Activated naive CD8-positive, alpha-beta T cell treated with anti-CD3 and anti-CD28 coated beads, Interleukin-2, amount 50 U/mL, for 16 hours (primary cell): ENCODE results near the gene LPAR1.

Experiments
- DNase-seq: peaks from one replicate; pipeline ENCODE4 v3.0.0-alpha.2; 2020; ENCODE audit warnings: low read depth, low spot score

LPAR1 gene

DNA sequence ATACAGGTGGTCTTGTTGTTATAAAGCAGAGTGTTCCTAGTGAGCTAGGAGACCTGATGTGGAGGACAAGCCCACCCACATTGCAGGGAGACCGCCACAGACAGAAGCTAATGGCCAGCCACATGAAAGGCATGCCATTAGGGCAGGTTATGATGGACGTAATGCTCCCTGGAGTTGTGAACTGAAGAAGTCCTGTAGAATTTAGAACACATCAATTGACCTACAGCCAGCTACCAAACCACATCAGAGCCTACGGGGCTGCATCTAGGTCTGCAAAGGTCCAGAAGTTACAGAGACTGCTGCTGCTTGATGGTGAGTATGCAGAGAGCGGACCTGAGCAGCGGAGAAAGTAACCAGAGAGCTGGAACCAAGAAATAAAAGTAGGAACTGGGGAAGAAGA lies 116.6 kb downstream of the LPAR1 start:
- DNase-seq: no peak

DNA sequence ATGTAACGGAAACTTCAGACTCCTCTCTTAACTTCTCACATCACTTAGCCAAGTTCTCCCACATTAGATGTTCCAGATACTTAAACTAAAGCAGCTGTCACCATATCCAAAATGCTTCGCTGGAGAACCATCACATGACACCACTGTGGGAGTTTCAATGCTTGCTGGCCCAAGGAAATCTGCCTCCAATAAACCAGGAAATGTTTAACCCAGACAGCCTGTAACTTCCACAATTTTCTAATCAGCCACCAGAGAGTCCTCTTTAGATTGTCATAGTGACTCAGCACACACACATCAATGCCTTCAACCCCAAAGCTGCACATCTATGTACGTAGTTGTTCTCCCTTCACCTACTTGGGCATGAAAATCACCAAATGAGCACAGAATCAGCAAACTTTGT lies 118.7 kb downstream of the LPAR1 start:
- no peak for DNase-seq

DNA sequence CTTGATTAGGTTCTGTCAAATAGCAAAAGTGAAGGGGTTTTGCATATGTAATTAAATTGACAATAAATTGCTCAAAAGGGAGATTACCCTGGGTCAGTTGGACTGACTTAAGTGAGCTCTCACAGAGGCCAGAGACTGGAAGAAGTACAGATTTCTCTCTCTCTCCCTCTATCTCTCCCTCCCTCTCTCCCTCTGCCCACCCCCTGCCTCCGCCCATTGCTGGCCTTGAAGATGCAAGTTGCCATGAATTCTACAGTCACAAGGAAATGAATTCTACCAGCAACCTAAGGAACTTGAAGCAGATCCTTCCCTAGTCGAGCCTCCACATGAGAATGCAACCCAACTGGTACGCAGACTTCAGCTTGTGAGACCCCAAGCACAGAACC lies 119.2 kb downstream of the LPAR1 start:
- DNase-seq: no peak

DNA sequence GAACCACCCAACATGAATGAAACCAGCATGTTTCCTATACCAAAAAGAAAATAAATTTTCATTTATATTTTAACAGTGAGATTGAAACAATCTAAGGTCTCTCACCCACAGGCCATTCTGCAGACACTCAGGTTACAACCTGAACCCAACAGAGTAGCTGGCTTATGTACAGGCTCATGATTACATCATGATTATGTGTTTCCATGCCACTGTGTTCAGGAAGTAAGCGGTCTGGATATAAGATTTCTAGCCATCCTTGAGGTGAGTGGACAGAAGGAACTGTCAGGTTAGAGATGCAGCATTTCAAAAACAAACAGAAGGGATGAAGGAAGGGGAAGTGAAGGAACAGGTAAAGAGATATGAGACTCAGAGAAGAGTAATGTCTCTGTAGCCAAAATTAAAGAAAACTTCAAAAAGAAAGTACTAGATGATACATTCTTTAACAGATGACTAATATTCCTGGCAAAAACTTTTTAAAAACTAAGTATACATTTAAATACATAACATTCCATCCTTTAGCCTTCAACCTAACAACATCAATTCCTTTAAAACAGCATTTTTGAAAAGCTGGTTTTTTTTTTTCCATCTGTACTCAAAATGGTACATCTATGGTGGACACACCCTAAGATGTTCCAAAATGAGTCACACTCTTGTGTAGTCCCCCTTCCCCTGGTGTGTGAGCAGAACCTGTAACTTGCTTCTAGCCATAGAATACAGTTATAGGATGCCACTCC lies 119.8 kb downstream of the LPAR1 start:
- DNase-seq: no peak

DNA sequence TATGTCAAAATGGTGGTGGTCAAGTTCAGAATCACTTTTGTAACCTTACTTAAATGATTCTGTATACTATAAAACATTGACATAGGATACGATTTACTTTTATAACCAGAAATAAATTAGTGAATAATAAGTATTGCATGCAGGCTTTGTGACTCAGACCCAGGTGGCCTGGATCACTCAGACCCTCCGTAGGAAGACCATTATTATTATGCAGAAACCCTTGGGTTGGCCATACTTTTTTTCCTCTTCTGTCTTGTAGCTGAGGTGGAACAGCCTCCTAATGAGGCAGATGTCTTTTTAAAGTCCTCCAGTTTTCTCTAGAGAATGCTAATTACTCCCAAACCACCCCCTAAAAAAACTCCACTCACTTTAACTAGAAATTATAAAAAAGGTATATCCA lies 121.9 kb downstream of the LPAR1 start:
- DNase-seq: no peak

DNA sequence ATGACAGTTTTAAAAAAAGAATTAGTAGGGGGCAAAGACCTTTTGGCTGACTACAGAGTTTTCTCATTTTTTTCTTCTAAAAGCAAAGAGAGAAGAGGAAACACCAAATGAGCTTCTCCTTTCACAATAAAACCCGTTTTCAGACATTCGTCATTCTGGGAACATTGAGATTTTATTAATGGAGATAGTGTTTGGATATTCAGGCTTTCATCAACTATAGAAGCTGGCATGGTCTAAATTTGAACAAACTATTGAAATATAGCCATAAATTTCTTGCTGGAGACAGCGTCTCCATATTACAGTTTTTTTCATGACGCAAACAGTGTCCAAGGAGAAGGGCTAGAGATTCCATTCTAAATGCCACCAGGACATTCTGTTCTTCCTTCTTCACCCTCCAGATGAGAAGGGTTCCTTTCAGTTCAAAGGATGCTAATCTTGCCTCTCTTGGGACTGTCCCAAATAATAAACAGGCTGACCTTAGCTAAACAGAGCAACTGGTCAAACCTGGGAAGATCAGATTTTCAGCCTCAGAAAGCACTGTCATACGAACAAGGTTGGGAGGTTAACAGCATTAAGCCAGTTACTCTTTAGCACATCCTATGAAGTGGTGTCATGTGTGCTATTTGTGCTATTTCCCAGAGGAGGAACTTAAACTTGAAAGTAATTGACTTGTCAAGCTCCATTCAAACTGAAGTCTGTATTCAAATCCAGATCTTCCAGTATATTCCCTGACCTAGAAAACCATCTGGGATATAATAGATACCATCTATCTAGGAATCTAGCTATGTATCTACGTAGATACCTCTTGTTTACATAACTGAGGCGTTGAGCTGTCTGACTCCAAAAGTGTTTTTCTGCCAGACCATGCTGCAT lies 125.6 kb downstream of the LPAR1 start:
- no peak for DNase-seq

DNA sequence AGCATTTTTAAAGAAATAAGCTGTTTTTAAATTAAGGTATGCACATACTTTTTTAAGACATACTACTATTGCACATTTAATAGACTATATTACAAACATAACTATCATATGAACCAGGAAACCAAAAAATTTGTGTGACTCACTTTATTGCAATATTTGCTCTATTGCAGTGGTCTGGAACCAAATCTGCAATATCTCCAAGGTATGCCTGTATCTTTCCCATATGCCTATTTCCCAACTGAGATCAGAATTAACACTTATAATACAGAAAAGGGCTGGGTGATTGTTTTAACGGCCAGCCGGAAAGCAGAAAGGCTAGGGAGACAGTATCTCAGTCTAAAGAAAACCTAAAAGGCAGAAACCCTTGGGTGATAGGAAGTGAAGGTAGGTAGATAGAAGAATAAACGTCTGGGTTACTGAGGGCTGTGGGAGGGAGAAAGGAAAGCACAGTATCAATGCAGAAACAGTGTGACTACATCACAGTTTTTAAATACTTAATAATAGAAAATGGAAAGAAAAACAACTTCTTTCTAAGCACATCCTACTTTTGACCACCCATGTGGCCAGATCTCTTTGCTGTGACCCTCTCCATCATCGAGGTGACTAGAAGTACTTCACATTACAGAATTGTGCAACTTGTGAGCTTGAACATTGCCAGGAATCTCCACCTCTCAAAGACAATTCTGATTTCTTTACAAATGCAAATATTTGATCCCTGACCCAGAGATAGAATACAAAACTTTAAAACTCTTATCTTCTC lies 126.4 kb downstream of the LPAR1 start:
- DNase-seq: no peak

DNA sequence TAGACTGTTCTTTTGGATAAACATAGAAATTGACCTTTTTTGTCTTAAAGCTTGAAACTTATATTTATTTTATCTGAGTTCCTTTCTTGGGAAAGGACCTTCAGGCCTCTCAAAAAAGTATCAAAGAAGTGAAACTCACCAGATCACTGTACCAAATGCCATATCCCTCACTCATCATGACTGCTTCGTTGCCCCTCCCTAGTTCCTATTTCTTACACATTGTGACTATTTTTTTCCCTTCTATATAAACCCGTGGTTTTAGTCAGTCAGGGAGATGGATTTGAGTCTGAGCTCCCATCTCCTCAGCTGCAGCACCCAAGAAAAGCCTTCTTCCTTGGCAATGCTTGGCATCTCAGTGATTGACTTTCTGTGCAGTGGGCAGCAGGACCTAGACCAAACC lies 129.4 kb downstream of the LPAR1 start:
- DNase-seq: no peak

DNA sequence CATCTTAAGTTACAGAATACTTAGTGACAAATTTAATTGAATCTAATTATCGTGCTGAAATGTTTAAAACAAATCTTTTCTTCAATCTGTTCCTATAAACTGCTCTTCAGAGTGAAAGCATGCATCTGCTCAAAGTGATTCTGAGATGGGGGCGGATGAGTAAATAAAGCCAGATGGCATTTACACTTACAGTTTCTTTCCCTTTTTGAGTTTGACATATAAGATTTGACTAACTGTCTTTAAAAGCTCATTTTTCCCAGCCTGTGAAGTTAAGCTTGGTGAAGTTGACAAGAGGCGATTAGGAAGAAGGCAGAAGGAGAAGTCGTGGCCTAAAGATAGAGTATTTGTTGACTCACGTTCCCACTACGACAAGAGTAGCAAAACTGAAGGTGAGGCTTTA lies 137.4 kb downstream of the LPAR1 start:
- no peak for DNase-seq

DNA sequence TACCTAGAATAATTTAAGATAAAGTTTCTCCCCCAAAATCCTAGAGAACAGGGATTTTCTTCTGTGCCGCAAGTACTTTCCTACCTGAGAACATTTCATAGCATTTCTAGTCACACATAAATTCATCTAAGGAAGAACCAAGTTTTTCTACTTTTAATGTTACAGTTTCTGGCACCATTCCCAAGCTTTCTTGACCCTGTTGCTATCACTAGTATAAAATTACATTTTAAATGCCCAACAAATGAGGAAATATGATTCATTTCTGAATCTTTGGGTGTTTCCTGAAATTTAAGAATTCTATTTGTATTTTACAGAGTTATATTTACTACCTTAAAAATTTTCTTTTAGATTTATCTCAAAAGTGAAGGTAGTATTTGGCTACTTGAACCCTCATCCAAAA lies 137.8 kb downstream of the LPAR1 start:
- no peak for DNase-seq

DNA sequence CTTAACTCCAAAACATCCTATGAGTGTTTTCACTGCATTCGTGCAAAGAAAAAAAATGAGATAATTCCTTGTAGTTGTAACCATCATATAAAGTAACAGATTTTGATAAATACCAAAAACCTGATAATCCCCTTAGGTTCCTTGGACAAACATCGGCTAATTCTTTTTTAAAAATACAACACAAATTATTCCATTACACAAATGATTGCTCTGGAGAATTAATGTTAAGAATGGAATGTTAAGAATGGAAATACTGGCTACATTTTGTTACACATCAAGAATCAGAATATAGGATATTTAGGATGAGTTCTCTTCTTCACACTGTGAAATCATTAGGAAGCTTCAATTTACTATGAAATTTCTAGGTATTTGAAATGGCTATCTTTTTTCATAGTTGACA lies 139.4 kb downstream of the LPAR1 start:
- no peak for DNase-seq

DNA sequence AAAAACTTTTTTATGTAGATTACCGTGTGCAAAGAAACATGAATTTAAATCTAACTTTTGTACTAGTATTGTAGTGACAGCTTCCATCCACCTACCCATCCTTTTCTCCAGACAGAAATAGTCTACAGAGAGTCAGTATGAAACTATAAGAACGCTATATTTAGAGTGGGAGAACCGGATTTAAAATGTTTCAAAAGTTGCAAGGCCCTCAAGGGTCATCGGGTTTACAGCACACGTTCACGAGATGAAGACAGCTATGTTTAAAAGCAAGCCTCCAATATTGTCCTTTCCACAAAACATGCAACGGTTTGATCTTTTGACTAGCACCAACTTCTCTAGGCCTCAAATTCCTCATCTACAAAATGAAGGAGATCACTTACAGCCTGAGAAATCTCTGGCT lies 139.9 kb downstream of the LPAR1 start:
- no peak for DNase-seq

DNA sequence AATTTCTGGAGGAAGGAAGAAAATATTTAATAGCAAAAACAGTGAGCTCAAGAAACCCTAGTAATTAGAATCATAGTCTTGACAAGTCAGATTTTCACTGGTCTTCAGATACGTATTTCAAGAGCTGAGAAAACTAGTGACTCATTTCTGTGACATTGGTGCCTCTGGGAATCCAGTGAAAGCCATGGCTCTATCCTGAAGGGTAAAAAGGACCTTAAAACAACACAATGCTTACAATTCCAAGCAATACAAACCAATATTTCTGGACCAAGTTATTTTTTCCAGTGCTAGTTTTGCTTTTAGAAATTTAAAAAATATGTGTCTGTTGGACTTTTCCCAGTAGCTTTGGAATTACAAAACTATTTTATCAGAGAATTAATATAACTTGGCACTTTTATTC lies 140.3 kb downstream of the LPAR1 start:
- no peak for DNase-seq

DNA sequence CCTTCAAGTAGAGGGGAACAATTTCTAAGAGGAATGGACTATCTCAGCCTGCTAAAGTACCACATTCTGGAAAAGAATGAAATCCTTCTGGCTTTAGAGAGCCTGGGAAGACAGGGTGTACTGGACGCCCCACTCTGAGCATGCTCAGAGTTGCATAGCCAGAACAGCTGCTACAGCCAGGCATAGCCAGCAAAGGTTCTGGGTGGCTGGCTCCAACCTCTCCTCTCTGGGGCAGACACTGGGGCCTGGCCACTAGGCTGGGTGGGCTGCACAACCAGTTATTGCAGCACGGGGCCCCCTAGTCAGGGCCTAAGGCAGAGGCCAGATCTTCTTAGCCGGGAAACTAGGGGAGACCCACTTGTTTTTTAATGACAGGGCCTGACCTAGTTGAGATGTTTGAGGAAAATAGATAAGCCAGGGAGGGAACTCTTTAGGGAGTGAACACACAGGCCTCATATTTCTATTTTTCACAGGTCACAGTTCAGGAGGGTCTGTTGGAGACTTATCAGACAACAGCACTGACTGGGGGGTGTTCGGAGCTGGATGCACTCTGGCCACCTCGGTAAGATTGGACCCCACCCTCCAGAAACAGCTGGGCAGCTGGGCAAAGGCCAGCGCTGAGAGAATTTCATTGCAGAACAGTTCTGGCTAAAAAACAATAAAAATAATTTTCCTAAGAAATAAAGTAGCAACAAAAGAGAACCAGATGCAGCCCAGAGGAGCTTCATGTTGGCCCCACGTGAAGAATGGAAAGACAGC lies 142.9 kb downstream of the LPAR1 start:
- no peak for DNase-seq

DNA sequence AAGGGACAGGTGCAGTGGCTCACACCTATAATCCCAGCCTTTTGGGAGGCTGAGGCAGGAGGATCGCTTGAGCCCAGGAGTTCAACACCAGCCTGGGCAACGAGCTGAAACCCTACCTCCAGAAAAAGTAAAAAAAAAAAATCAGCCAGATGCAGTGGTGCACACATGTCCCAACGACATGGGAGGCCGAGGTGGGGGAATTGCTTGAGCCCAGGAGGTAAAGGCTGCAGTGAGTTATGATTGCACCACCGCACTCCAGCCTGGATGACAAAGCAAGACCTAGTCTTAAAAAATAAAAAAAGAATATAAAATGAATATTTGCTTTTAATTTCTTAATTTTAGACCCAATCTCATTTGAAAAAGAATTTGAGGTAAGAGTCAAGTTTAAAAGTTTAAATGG lies 143.5 kb downstream of the LPAR1 start:
- no peak for DNase-seq

DNA sequence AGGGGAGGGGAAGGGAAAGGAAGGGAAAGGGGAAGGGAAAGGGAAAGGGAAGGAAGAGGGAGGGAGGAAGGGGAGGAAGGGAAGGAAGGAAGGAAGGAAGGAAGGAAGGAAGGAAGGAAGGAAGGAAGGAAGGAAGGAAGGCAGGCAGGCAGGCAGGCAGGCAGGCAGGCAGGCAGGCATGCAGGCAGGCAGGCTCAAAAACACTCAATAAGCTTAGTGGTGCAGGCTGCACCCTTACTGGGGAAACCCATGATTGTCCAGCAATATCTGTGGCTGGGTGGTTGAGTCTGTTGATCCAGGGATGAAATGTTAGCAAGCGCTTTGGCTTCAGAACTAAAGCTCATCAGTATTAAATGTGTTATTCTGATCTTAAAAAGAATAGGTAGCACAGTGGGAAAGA lies 145.6 kb downstream of the LPAR1 start:
- no peak for DNase-seq

DNA sequence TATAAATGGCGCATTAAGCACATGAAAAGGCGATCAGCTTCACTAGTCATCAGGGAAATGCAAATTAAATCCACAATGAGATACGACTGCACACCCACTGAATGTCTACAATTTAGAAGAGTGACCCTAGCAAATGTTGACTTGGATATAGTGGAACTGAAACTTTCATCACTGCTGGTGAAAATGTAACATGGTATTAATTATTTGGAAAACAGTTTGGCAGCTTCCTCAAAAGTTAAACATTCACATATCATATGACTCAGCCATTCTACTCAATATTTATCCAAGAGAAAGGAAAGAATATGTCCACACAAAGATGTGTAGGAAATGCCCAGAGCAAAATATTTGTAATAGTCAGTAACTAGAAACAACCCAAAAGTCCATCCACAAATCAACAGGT lies 146.5 kb downstream of the LPAR1 start:
- no peak for DNase-seq

DNA sequence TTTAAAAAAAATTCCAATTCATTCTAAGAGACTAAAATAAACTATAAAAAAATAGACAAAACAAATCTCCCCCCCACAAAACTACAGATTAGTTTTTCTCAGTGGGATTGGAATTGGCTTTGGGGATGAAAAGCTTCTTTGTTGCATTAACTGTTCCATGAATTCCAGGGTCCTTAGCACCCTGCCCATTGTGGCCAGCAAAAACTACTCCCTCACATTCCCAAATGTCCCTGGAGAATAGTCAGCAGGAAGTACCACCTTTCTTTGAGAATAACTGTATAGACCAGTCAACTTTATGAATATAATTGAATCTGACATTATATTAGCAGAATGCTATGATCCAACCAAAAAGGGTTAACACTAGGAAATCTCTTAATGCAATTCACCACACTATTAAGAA lies 147.9 kb downstream of the LPAR1 start:
- DNase-seq: no peak

DNA sequence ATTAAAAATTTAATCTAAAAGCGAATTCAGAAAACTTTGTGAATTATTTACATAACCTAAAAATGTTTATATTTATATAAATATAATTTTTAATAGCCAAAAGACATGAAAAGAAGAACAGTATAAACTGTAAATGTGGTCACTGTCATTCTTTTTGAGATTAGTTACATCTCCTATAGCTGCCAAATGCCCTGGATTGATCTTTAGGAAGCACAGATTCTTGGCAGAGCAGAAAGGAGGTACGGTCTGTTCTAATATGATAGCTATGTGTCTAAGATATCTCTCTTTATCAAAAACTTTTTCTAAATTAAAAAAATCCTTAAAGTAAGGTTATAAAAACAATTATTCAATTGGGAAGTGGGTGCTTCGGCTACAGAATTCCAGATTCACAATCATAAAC lies 151.0 kb downstream of the LPAR1 start:
- DNase-seq: no peak

DNA sequence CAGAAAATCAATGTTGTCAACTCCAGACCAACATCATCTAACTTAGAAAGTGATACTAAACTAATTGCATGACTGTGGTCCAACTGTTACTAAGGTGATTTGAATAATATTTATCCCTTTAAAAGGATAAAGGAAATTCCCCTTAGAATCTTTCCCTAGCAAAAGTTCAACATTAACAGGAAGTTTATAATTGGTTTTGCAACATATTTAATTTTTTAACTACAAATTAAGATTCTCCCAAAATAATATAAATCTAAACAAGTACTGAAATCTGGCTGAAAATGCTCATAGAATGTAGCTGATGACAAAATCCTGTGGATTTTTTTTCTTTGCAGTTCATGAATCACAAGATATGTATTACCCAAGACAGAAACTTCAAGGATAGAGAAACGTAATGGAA lies 151.4 kb downstream of the LPAR1 start:
- DNase-seq: no peak

DNA sequence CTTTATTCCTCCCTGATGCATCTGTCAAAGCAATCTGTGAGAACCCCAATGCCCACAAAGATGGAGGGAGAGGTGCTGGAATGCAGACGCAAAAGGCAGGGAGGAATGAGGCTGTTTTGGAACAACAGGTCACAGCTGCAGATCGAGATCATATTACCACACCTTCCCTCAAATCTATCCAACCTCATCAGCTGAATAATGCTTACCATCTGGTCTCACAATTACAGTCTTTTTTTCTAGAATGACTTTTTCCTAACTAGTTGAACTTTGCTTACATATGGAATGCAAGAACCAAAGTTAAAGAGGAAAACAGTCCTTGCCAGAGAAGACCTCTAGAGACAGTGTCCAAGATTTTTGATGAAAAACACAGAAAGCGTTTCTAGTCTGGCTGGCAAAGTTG lies 158.1 kb downstream of the LPAR1 start:
- DNase-seq: no peak

DNA sequence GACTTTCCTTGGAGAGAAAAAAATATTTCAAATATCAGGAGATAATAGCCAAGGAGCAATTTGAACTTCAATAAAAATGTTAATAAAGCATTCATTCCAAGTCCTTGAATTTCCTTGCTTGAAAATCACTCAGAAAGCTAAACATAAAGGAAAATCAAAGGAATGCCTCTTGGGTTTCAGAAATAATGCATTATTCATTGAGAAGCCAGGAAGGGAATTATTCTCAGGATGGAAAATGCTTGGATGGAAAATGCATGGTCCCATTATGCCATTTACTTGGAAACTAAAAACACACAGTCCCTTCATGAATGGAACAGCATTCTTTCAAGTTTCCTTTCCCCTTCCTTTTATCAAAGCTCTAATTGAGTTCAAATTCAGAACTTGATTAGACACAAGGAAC lies 160.9 kb downstream of the LPAR1 start:
- DNase-seq: no peak
